Prostate gland (tissue), 1 donor: ENCODE data around the gene OR6C75.
"Not testable (repeated sequence)": the region's sequence is repeated elsewhere in the genome, so short reads cannot be mapped to it uniquely, and the experiment has no call there.

Experiments
- POLR2A ChIP-seq: fragments of 450-650 bp; IDR thresholded peaks from one replicate; pipeline ENCODE4 v1.6.1; 2016; ENCODE audit warnings: antibody characterized with exemption, mild to moderate bottlenecking
- POLR2AphosphoS5 ChIP-seq: sonication (generic); formaldehyde crosslinking; IDR thresholded peaks from one replicate; pipeline ENCODE4 v1.6.1; 2017; ENCODE audit warnings: antibody characterized with exemption

DNA sequence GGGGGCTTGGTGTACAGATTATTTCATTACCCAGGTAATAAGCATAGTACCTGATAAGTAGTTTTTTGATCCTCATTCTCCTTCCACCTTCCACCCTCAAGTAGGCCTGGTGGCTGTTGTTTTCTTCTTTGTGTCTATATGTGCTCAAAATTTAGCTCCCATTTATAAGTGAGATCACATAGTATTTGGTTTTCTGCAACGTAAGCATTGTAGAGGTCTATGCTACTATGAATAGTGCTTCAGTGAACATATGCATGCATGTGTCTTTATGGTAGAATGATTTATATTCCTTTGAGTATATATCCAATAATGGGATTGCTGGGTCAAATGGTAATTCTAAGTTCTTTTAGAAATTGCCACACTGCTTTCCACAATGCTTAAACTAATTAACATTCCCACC is 46.4 kb downstream of the OR6C75 start:
- TF ChIP-seq POLR2A, POLR2AphosphoS5: not testable (repeated sequence)
